ENCODE measurements around the gene KLF13. TPM values are rescaled to one million over a fixed set of nuclear protein-coding genes. Genes with fewer than 3 reads are reported as not detected.
"Not testable (repeated sequence)": the region's sequence is repeated elsewhere in the genome, so short reads cannot be mapped to it uniquely, and the experiment has no call there.

Gene KLF13
- total RNA-seq, 1 donor from 2014 or later: 85.9 TPM

DNA sequence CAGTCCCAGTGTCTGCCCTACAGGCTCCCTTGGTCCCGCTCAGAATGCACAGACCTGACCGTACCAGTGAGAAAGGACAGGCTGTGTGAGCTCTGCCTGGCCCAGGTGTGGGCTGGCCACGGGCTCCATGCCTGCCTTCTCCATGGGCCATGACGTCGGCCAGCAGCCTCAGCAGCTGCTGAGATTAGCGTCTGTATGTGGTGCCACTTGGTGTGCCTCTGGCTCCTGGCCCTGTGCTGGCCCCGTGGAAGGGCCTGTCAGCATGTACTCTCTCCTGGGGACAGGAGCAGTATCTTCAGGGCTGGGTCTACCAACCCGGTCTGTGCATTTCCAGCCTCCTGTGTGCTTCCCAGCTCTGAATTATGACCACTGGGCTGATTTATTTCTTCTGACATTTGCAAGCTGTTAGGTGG lies 25.7 kb downstream of the KLF13 start:
- DNase-seq (ENCODE audit: low spot score) (peak; percentile 56), ATAC-seq (peak; percentile 18)
- intact Hi-C loops (cut with DNase I): loop anchor here (5.0 kb wide), 1 partner anchor 500 kb away; no protein-coding TSS in a partner anchor

DNA sequence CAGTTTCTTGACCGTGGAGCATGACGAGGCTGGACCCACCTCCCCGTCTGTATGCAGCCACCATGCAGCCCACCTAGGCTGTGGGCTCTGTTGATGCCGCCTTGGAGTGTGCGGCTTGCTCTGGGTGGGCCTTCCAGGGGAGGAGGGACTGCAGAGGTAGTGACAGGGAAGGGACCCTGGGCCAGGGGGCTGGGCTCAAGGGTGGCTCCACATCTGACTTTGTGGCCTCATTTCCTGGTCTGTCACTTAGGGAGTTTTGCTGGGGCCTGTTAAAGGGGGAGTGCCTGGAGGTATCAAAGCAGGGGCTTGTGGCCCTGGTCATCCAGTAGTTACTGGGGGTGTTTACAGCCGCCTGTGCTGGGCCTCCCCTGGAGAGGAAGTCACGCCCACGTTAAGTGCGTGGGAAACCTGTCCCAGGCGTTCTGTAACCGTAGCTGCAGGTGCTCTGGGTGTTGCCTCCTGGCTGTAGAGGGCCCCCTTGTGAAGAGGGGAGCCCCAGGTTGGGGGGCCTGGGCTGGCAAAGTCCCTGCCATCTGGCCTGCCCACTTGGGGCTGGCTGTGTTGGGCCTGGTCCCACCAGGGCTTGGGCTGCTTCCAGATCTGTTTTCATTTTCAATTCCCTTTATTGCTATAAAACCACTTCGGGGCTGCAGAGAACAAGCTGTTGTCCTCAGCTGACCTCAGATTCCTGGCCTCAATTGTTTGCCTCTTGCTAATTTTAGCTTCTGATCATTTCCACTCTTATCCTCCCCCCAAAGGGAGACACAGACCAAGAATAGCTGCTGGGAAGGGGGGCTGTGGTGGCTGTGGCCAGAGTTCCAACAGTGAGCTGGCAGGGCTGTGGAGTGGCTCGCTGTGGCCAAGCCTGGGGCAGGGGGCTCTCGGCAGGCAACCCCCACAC lies 26.5 kb downstream of the KLF13 start:
- intact Hi-C loops (cut with DNase I): loop anchor here (5.0 kb wide), 1 partner anchor 501 kb away; no protein-coding TSS in a partner anchor
- DNase-seq (ENCODE audit: low spot score) (peak; percentile 73), ATAC-seq (peak; percentile 85)

DNA sequence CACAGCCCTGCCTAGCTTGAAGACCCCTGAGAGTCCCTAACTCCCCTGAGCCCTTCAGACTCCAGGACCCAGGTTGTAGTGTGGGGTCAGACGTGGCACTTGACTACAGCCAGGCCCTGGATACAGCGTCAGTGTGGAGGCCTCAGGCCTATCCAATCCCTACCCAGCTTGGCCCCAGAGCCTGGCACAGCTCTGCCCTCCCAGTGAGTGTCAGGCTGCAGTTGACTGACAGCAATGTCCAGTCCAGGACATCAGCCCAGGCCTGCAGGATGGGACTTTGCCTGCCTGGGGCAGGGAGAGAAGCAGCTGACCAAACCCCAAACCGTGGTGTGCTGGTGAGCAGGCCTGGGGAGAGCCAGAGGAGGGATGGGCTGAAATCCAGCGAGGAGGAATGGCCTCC lies 27.3 kb downstream of the KLF13 start:
- intact Hi-C loops (cut with DNase I): loop anchor here (5.0 kb wide), 1 partner anchor 502 kb away; no protein-coding TSS in a partner anchor
- DNase-seq (ENCODE audit: low spot score) (peak; percentile 55), ATAC-seq (peak; percentile 48)

DNA sequence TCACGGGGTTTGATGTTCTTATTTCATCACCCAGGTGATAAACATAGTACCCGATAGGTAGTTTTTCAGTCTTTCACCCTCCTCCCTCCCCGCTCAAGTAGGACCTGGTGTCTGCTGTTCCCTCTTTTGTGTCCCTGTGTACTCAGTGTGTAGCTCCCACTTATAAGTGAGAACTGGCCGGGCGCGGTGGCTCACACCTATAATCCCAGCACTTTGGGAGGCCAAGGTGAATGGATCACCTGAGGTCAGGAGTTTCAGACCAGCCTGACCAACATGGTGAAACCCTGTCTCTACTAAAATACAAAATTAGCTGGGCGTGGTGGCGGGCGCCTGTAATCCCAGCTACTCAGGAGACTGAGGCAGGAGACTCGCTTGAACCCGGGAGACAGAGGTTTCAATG lies 29.5 kb downstream of the KLF13 start:
- ATAC-seq; intact Hi-C loops (cut with DNase I); DNase-seq (ENCODE audit: low spot score): not testable (repeated sequence)

DNA sequence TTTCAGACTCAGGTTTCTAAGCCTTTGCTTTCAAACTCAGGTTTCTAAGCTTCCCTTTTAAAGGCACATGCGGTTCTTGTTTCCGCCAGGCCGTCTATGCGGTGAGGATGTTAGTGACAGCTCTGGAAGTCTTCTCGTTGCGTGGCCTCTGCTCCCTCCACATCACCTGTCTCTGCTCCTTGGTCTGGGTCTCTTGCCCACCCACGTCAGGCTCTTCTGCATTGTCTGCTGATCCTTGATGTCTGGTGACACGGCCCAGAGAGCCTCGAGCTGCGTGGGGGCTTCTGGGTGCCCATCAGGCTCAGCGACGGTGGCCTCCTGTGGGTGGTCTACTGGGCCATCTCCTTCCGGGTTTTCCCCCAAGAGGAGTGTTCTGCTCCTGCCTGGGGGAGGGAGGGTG lies 30.5 kb downstream of the KLF13 start:
- ATAC-seq: no peak
- no peak for DNase-seq (ENCODE audit: low spot score)
- intact Hi-C loops (cut with DNase I): no loop called here

DNA sequence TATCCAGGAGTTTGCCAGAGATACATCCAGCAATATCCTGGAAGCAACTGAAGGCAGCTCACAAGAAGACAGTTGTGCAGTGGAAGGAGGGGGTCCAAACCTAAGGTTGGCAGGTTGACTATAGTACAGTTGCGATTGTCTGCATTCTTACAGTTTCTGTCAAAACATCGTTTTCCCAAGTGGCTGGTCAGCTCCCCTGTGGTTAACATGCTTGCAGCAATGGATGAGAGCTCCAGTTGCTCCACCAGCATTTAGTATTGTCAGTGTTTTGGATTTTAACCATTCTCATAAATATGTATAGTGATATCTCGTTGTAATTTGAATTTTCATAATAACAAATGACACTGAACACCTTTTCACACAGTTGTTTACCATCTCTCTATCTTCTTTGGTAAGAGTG lies 31.5 kb downstream of the KLF13 start:
- ATAC-seq: no peak
- intact Hi-C loops (cut with DNase I): no loop called here
- DNase-seq (ENCODE audit: low spot score): no peak

DNA sequence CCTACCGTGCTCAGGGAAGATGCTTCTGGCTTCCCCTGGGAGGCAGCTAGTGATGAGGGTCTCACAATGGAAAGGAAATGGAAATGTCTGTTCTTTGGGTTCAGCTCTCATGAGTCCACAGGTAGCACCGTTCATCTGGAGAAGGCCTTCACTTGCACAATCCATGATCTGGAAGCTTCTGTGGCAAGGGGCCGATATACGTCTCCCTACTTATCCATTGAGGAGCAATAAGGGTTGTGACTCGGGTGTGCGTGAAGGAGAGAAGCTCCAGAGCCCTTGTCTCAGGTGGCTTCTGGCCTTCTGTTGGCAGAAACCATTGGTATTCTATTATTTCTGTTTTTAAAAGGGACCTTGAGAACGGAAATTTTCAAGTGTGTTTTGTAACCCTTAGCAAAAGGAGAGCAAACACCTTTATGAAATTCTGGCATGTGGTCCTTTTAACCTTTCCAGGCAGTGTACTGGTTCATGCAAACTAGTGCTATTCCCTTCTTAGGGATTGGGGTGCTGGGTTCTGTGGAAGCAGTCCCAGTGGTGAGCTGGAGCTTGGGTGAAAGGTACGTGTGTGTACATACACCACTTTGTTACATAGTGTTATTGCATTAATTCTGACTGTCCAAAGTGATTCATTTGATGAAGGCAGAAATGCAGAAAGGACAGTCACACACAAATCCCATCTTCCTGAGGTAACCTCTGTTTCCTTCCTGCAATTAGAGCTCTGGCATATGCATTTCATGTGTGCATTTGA lies 32.5 kb downstream of the KLF13 start:
- intact Hi-C loops (cut with DNase I): no loop called here
- ATAC-seq (no peak), DNase-seq (ENCODE audit: low spot score) (no peak)

DNA sequence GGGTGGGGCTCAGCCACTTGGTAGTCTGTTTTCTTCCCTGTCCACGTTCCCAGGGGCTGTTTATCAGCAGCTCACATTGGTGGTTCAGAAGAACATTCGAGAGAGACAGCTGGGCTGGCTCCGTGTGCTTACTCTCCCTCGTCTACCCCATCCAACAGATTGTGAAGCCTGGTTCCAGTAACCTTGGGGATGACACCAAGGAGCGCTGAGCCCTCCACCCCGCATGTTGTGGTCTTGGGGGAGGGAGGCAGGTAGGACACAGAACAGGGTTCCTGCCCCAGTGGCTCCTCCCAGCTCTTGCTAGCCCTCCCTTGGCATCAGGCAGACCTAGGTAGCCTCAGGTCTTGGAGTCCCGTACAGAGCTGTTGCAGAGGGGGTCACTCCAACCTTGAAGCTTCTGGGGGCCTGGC lies 33.1 kb downstream of the KLF13 start:
- DNase-seq (ENCODE audit: low spot score) (no peak), ATAC-seq (no peak)
- intact Hi-C loops (cut with DNase I): no loop called here

DNA sequence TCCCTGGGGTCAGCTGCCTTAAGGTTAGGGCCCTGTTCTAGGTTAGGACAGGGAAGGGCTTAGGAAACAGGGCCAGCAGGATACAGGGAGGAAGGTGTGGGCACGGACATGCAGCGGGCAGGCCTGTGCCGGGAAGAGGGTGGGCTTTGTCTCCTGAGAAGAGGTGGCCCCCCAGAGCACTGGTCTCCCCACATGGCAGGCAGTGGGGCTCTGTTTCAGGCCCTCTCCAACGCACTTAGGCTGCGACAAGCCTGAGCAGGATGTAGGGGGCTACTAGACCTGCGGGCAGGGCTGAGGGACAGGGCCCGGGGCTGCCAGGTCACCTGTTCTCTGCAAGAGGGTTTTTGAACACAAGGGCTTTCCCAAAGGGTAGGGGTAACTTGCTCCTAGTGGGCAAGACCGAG lies 33.5 kb downstream of the KLF13 start:
- intact Hi-C loops (cut with DNase I): no loop called here
- ATAC-seq: no peak

DNA sequence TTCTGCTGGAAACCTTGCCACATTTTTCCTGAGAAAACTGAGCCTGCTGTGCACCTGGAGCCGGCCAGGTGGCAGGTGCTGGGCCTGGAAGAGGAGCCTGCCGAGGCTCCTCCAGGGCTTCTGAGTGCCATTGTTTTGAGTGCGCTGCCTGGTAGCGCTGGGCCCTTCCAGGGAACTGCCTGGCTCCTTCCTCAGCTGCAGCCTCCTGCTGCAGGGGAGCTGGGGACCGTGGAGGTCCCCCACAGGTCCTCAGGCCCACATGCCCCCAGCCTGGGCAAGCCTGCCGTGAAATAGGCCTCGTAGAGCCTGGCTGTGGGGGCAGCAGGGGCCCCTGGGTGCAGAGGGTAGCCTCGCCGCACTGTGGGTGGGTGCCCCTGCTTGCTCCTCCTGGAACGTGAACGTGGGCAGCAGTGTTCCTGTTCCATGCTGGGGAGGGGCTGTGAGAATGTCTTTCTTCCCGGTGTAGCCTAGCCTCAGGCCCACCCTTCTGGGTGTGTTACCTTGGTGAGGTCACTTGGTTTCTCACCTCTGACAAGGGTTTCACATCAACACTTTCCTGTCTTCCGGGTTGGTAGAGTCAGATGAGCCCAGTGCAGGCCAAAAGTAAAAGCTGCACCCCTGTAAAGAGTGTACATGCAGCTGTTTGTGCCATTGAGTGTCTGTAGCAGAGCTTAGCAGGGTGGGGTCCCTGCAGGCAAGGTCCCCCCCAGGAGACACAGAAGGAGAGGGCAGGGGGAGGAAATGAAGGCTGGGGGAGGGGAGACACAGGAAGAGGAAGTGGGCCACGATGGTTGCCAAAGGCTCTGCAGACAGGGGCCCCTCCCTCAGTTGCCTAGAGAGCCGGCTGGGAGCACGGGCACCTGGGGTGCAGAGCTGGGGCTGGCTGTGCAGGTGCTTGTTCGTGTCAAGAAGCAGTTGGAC lies 34.5 kb downstream of the KLF13 start:
- no peak for ATAC-seq
- intact Hi-C loops (cut with DNase I): no loop called here

More for the DNA sequence above, 33.5 kb downstream of the KLF13 start:
- no peak for DNase-seq (ENCODE audit: low spot score)

DNA sequence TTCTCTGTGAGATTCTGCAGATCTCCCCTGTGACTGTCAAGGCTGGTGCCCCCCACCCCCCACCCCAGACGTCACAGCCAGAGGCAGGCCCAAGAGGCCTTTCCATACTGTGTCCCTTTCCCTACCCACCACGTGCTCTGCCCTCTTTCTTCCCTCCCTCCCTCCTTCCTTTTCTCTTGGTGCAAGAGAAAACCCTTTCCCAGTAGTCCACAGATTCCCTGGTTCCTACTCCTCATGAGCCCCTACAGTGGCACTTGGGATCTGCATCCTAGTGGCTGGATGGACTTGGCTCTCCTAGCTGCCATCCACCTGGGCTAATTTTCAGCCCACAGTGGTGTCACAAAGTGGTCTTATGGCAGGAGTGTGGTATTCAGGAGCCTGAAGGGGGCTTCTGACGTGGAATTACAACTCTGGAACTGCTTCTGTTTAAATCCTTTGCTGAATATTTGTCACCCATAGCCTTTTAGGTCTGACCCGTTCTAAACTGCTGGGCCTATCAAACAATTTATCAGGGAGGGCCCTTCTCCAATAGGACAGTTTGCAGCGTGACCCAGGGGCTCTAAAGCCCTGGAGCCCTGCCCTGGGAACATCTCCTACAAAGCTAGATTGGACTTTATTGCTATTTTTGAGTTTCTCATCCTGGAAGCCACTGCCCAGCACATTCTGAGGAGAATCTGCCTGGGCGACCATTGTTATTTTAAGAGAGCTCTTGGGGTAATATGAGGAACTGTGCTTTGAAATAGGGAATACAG lies 35.3 kb downstream of the KLF13 start:
- intact Hi-C loops (cut with DNase I): no loop called here
- DNase-seq (ENCODE audit: low spot score): no peak

More for the DNA sequence above, 34.5 kb downstream of the KLF13 start:
- no peak for DNase-seq (ENCODE audit: low spot score)

DNA sequence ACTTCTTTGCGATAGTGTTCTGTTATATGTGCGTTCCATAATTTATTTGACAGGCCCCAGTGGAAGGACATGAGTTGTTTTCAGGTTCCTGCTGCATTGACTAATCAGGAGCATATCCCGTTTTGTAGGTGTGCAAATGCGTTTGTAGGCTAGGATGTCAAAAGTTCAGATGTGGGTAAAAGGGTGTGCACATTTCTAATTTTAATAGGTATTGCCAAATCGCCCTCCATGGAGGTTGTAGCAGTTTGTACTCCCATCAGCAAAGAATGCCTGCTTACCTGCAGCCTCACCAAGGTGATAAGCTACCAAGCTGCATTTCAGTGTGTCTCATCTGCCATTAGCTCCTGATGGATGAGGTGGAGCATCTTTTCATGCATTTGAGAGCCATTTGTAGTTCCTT lies 36.3 kb downstream of the KLF13 start:
- no peak for DNase-seq (ENCODE audit: low spot score)
- no peak for ATAC-seq
- intact Hi-C loops (cut with DNase I): no loop called here

More for the DNA sequence above, 35.3 kb downstream of the KLF13 start:
- ATAC-seq: no peak

DNA sequence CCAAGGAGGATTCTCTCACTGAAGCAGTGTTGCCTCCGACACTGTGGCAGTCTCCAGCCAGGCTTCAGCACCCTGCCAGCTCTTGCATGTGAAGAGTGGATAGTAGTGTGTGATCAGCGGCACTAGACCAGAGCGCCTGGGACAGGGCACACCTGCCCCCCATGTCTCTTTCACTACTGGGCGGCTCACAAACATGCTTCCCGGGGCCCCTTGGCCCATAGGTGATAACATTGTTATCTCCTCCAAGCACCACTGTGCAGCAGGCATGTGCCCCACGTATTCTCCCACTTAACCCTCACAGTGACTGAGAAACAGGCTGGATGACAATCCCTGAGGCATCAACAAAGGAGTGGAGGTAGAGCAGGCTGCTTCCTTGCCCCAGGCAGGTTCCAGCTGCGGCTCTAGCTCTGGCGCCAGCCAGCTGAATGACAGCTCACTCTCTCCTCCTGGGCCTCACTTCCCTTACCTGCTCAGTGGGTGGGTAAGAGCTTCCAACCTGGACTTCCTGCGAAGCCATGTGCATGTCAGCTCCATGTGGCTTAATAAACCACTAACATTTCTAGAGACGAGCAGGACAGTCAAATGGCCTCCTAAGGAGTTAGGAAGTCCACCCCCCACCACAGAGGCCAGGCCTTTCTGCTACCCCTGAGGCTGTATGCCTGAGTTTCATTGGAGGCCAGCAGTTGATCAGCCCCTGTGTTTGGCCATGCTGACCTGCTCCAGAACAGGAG lies 37.8 kb downstream of the KLF13 start:
- DNase-seq (ENCODE audit: low spot score) (no peak), ATAC-seq (no peak)
- intact Hi-C loops (cut with DNase I): loop anchor here (1.0 kb wide), 1 partner anchor 155 kb away; no protein-coding TSS in a partner anchor

DNA sequence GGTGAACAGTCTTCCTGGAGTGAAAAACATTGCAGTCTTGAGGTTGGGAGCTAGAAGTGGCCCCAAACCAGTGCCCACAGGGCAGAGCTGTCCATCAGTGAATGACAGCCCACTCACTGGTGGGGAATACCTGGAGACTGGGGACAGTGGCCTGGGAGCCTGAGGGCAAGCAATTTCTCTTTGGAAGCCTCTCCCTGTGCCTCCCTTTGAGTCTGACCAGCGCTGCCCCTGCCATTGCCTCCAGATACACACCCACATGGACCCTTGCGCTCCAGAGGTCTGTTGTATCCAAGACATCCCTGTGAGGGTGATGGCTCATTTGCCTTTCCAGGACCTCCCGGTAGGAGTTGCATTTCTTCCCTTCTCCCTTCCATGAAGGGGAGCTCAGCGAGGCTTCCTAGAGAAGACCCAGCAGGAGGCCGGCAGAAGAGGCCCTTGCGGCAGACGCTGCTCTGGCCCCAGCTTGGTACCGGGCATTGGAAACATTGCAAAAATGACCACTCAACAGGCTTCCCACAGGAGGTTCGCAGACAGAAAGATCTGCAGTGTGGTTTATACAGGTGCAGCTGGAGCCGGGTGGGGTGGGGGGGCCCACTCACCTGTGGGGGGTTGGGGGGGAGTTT lies 38.5 kb downstream of the KLF13 start:
- DNase-seq (ENCODE audit: low spot score): no peak
- intact Hi-C loops (cut with DNase I): no loop called here
- peak; percentile 0 for ATAC-seq

DNA sequence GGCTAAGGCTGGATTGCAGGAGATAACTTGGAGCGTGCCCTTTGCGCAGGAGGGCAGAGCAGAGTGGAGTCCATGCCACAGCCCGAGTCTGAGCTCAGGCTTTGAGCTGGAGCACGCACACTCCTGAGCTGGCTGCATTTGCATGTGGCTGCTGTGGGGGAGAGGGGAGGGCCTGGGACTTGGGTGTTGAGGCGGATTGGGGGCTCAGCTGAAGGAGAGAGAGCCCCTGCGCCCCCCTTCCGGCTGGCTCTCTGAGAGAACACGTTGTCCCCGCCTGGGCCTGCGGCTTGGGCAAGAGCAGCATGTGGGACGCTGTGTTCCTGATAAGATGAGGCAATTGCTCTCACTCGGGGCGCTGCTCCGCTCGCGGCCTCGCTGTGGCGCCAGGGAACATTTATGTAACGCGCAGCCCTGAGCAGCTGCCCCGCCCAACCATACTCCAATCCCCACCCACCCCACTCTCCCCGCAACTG lies 39.1 kb downstream of the KLF13 start:
- intact Hi-C loops (cut with DNase I): no loop called here
- peak; percentile 90 for DNase-seq (ENCODE audit: low spot score)
- ATAC-seq: peak; percentile 96

DNA sequence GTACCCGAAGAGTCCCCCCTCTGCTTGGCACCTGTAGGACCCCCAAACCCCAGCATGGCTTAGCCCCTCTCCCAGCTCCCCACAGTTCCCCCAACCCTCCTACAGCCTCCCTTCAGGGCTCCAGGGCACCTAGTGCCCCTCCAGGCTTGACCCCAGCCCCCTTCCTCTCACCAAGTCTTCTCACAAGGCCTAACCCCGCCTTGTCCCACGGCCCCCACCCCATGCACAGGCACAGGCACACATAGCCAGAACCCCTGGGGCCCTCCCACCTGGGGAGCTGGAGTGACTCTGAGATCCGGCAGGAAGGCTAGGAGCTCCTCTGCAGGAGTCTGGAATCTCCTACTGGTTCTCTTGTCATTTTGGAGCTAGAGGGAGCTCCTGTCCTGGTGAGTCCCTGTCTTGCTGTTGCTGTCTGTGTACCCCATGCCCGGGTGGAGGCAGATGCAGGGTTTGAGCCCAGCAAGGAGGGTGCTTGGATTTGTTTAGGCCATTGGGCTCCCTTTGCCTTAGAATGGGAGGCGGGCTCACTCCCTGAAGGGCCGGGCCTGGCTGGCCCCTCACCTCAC lies 39.6 kb downstream of the KLF13 start:
- intact Hi-C loops (cut with DNase I): no loop called here
- ATAC-seq (peak; percentile 74), DNase-seq (ENCODE audit: low spot score) (no peak)

Data from sciatic nerve (tissue), 2 donors.